AG09309 (cell line): Measurements from ENCODE around the gene ZNF771.

Experiments
- DNase-seq: peaks from one replicate; pipeline ENCODE4 v3.0.0-alpha.2; 2010; ENCODE audit warnings: low read depth
- H3K4me3 ChIP-seq: 2 replicates; pipeline ENCODE4 v1.5.1; 2011; ENCODE audit warnings: mild to moderate bottlenecking, low read depth, low read length, moderate library complexity; ENCODE audit not compliant: control insufficient read depth
- TF ChIP-seq, protein P1 (sequence below): IDR thresholded peaks from 2 replicates; pipeline ENCODE4 v1.5.1; 2011; ENCODE audit warnings: mild to moderate bottlenecking, low read depth, low read length, inconsistent platforms; ENCODE audit not compliant: insufficient read depth, control insufficient read depth; ENCODE audit errors: missing control alignments

ZNF771 gene

DNA sequence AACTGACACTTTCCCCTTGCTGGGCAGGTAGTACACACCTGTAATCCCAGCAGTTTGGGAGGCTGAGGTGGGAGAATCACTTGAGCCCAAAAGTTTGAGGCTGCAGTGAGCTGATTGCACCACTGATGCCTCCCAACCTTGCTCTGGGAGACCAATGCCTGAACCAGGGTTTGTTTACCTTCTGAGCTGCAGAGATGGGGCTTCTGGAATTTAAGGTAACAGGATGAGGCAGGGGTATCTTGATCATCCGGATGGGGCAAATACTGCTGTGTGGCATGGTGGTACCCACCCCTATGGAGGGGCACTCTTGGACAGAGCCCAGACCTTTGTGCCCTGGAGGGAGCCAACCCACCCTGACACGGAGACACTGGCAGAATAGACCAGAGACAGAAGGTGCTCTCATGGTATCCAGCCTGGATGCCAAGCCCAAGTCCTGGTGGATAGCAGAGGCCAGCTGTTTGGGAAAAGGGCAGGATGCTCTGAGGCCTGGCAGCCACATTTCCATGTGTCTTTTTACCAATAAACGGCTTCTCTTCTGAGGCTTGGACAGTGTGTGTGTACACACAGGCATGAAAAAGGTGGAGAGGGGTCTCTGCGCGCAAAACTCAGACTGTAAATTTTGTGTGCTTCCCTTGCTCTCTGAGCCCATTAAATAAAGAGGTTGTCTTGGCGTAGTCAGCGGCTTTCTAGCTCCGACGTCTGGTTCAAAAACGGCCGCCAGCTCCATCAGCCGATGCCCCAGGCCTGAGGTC lies 7.8 kb upstream of the ZNF771 start:
- TF ChIP-seq, protein P1, sequence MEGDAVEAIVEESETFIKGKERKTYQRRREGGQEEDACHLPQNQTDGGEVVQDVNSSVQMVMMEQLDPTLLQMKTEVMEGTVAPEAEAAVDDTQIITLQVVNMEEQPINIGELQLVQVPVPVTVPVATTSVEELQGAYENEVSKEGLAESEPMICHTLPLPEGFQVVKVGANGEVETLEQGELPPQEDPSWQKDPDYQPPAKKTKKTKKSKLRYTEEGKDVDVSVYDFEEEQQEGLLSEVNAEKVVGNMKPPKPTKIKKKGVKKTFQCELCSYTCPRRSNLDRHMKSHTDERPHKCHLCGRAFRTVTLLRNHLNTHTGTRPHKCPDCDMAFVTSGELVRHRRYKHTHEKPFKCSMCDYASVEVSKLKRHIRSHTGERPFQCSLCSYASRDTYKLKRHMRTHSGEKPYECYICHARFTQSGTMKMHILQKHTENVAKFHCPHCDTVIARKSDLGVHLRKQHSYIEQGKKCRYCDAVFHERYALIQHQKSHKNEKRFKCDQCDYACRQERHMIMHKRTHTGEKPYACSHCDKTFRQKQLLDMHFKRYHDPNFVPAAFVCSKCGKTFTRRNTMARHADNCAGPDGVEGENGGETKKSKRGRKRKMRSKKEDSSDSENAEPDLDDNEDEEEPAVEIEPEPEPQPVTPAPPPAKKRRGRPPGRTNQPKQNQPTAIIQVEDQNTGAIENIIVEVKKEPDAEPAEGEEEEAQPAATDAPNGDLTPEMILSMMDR, result no peak
- peak overlapping the region; percentile 71 for H3K4me3 ChIP-seq
- no peak for DNase-seq

DNA sequence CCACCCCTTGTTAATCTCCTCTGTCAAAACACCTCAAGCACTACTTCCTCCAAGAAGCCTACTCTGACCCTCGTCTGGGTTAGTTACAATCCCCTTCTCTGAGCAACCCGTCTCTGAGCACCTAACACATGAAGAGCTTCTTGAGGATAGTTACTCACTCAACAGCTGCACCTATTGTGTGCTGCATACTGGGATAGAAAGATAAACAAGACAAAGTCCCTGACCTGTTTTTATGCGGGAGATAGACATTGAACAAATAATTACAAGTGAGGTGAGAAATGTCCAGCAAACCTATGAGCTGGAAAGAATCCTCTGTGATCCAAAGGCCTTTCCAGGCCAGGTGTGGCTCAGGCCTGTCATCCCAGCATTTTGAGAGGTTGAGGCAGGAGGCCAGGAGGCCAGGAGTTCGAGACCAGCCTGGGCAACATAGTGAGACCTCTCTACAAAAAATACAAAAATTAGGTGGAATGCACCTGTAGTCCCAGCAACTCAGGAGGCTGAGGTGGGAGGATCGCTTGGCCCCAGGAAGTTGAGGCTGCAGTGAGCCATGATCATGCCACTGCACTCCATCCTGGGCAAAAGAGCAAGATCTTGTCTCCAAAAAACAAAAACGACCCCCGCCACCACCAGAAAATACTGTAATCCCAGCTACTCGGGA lies 5.5 kb upstream of the ZNF771 start:
- H3K4me3 ChIP-seq, result no peak overlapping the region
- TF ChIP-seq, protein P1, result no peak
- no peak for DNase-seq

DNA sequence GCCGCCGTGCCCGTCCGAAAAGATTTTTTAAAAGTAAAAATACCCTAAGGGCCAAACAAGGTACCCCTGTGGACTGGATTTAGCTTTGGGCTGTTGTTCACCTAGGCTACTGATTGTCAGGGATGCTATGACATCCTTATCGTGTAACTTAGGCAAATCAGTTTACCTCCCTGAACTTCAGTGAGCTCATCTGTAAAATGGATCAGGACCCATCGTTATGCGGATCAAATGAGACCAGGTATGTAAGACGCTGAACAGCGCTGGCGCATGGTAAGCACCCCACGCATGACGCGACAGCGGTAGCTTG lies 658 bp upstream of the ZNF771 start:
- TF ChIP-seq, protein P1, result no peak
- DNase-seq, result no peak
- H3K4me3 ChIP-seq, result peak overlapping the region; percentile 43

DNA sequence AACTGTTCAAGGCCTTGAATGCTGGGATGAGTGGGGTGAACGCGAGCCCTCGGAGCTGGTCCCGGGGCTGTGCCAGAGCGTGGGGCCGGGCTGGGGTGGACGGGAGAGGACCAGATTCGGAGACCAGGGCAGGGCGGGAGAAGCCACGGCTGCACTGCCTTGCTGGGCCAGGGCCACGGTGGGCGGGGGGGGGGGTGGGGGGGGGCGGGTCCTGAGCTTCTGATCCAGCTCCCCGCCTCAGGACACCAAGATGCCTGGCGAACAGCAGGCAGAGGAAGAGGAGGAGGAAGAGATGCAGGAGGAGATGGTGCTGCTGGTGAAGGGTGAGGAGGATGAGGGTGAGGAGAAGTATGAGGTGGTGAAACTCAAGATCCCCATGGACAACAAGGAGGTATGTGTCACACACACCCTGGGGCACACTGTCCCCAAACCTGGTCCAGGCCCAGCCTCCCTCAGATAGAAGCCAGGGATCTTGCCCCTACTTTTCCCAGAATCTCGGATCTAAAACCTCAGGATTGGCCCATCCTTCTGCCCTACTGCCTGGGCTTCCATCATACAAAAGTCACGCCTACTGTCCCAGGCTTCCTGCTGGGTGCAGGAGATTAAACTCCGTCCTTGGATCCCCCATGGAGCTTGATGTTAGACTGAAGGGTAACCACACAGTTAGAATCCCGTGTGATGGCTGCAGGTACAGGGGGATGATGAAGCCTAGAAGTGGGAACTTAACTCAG lies 563 bp downstream of the ZNF771 start:
- TF ChIP-seq, protein P1, result no peak
- peak overlapping the region; percentile 43 for H3K4me3 ChIP-seq
- DNase-seq, result no peak

DNA sequence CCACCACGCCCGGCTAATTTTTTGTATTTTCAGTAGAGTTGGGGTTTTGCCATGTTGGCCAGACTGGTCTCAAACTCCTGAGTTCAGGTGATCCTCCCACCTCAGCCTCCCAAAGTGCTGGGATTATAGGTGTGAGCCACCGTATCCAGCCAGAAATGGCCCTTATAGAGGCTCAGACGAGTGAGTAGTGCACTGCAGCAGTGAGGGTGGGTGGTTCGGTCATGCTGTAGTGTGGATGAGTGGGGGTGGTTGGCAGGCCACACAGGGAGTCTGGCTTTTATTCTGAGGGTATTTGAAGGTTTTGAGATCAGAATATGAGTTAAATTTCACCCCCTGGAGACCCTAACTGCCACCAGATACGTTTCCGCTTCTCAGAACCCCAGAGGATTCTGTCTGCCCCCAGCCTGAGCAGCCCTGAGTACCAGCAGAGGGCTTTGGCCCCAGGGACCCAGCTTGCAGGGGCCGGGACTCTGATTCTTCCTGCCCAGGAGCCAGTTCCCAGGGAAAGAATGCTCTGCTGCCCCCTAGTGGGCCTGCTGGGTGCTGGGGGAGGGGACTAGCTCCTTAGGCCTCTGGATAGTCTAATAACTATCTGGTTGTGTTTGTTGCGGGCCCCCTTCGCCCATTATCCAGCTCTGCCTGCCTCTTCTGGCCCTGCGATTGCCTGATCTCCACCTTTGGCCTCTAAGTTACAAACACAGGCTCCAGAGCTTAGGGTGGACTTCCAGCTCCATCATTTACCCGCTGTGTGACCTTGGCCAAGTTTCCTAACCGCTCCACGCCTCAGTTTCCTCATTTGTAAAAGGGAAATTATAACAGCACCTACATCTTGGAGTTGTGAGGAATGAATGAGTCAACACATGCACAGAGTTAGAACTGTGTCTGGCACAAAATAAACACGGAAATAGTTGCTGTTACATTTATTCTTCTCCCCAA lies 2.0 kb downstream of the ZNF771 start:
- DNase-seq, result no peak
- TF ChIP-seq, protein P1, result peak; percentile 99
- no peak overlapping the region for H3K4me3 ChIP-seq
